Measurements from ENCODE around the gene DOCK4.

GRCh38 chr7:112185005-112185834, 21.0 kb downstream of the DOCK4 start:
- TF ChIP-seq CTCF (IDR thresholded peaks at IDR 0.05; ENCODE audit: insufficient read depth, low read length, poor library complexity, severe bottlenecking) = no peak
- no peak for TF ChIP-seq EZH2phosphoT487 (conservative IDR thresholded peaks at IDR 0.05; ENCODE audit: low read length)
